SK-N-SH (cell line): Measurements from ENCODE around the gene LUC7L3.

ENCODE experiments used
- CHD2 ChIP-seq: fragments of 150-350 bp; IDR thresholded peaks from 2 replicates; pipeline ENCODE4 v1.6.1; 2018; ENCODE audit warnings: low read length; ENCODE audit not compliant: partially characterized antibody
- CTCF ChIP-seq: fragments of 200-600 bp; sonication (generic); IDR thresholded peaks from 2 replicates; pipeline ENCODE4 v1.6.1; 2017; ENCODE audit warnings: antibody characterized with exemption, mild to moderate bottlenecking, moderate library complexity
- GATA2 ChIP-seq: sonication (generic); formaldehyde crosslinking; IDR thresholded peaks from 2 replicates; pipeline ENCODE4 v1.5.0; 2020; ENCODE audit warnings: mild to moderate bottlenecking, missing genetic modification reagents
- SMC3 ChIP-seq: IDR thresholded peaks from 2 replicates; pipeline ENCODE4 v1.6.1; 2012; ENCODE audit warnings: low read depth, low read length, improper control_type of control experiment
- YY1 ChIP-seq: IDR thresholded peaks from 2 replicates; pipeline ENCODE4 v1.4.0; 2012; ENCODE audit warnings: low read depth, mild to moderate bottlenecking

GRCh38 chr17:50739098-50739497, 19.7 kb downstream of the LUC7L3 start:
- TF ChIP-seq CHD2: no peak
- no peak for TF ChIP-seq CTCF
- no peak for TF ChIP-seq GATA2 (CRISPR knock-in tag)
- TF ChIP-seq SMC3: no peak
- no peak for TF ChIP-seq YY1
